Measurements from ENCODE around the gene RGS9.
"Not testable (repeated sequence)": the region's sequence is repeated elsewhere in the genome, so short reads cannot be mapped to it uniquely, and the experiment has no call there.

The RGS9 gene

DNA sequence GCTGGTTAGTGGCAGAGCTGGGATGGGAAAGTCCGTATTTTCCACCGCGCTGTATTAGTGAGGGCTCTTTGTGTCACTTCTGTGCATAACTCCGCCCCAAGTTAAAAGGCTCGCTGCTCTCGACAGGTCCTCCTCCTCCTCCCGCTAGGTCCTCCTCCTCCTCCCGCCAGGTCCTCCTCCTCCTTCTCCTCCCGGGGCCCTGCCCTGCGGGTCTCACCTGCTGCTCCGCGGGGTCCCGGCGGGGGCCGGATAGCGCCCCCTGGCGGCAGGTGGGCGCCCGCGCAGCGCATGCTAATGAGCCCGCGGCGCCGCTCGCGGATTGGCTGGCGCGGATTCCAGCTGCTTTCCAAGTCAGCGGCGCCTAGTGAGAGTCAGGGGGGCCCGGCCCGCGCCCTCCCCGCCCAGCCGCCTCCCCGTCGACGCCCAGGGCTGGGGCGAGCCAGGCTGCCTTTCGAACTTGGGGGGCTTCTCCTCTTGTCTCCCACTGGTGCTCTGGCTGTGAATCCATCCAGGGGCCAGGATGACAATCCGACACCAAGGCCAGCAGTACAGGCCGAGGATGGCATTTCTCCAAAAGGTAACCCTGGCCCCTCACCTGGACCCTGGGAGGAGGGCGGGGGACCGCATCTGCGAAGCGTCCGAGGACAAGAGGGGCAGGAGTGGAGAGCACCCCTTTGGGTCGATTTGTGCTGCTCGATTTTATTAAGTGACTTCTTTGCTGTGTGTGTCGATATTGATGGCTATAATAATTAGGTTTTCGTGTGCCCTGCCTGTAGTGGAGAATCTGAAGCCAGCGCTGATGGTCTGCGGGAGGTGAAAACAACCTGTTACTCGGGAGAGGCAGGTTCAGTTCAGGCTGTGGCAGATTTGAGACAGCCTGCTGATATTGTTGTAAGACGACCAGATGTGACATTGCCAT, at the start of gene RGS9:
Gene RGS9 (plus strand): TSS at position 350 of the 919 bp plus-strand sequence. CDS start 171 bp downstream, at position 521.
- DNase-seq, result no peak

DNA sequence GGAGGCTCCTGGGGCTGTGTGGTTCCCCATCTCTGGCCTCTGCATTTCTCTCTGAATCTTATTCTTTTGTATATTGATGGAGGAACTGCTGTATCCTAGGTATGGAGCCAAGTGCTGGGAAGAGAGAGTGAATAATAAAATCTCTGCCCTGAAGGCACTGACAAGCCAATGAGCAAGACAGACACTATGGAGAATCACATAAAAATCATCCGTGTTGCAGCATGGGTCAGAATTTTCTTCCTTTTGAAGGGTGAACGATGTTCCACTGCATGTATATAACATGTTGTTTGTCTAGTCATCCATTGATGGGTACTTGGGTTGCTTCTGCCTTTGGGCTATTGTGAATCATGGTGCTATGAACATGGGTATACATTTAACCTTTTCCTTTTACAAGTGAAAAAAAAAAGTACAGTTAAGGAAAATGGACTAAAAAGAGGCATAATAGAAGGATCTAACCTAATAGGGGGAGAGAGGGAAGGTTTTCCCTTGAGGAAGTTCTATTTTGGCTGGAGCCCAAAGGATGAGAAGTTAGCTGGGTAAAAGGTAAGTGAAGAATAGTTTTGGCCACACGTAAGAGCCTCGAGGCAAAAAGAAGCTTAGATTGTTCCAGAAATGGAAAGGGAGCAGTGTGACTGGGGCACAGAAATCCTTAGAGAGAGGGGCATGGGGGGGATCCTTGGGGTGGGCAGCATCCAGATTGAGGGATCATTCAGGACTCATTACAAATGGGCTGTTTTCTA, 48.4 kb upstream of the RGS9 start:
- no peak for DNase-seq

DNA sequence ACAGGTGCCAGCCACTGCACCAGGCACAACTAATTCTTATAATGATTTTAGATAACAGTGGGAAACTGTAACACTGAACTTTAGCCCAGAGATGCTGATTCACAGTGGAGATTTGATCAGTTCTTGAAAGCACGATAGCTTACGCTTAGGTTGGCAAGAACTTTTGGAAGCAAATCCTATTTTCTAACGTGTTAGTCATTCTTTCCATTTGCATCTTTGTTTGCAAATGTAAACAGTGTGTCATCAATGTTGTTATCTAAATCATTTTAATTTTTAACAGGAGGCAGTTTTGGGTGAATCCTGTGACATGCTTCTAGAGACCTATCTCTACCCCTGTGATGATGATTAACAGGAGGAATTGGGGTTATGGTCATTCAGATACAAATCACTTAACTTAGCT, 44.9 kb upstream of the RGS9 start:
- no peak for DNase-seq

DNA sequence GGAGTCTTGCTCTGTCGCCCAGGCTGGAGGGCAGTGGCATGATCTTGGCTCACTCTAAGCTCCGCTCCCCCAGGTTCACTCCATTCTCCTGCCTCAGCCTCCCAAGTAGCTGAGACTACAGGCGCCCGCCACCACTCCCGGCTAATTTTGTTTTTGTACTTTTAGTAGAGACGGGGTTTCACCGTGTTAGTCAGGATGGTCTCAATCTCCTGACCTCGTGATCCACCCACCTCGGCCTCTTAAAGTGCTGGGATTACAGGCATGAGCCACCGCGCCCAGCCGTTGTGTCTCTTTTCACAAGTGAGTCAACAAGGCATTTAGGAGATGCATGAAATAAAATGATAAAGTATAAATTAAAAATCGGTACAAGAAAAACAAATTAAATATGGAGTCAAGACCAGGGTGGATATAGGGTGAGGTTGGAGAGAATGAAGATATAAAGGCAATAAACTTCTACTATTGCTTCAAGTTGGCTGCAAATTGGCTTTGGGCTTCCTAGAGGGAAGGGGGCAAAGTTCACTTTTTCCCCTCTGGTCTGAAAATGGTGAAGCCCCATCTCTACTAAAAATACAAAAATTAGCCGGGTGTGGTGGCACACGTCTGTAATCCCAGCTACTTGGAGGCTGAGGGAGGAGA, 44.3 kb upstream of the RGS9 start:
- not testable (repeated sequence) for DNase-seq

DNA sequence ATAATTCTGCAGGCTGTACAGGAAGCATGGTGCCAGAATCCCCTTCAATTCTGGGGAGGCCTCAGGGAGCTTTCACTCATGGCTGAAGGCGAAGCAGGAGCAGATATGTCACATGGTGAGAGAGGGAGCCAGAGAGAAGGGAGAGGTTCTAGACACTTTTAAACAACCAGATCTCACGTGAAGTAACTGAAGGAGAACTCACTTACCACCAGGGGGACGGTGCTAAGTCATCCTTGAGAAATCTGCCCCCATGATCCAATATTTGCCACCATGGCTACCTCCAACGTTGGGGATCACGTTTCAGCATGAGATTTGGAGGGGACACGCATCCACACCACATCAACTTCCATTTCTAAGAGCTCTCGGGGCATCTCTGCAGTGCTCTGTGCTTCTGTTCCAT, 43.2 kb upstream of the RGS9 start:
- DNase-seq, result no peak

DNA sequence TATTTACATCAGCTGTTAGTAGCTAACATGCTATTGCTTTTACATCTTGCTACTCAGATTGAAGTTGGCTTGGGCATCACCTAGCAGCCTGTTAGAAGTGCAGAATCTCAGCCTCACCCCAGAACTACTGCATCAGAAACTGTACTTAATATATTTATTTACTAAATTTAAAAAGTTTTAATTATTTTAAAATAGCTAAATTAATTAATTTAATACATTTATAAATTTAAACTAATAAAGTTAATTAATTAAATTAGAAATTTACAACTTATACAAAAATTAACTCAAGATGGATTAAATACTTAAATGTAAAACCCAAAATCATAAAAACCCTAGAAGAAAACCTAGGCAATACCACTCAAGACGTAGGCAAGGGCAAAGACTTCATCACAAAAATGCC, 41.7 kb upstream of the RGS9 start:
- no peak for DNase-seq

DNA sequence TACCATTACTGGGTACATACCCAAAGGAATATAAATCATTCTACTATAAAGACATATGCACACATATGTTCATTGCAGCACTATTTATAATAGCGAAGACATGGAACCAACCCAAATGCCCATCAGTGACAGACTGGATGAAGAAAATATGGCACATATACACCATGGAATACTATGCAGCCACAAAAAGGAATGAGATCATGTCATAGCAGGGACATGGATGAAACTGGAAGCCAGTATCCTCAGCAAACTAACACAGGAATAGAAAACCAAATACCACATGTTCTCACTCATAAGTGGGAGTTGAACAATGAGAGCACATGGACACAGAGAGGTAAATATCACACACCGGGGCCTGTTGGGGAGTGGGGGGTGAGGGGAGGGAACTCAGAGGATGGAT, 40.8 kb upstream of the RGS9 start:
- DNase-seq, result not testable (repeated sequence)

DNA sequence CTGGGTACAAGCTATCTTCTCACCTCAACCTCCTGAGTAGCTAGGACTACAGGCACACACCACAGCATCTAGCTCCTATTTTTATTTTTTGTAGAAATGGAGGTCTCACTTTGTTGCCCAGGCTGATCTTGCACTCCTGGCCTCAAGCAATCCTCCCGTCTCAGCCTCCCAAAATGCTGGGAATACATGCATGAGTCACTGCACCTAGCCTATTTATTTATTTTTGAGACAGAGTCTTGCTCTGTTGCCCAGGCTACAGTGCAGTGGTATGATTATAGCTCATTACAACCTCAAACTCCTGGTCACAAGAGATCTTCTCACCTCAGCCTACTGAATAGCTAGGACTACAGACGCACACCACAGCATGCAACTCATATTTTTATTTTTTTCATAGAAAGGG, 40.1 kb upstream of the RGS9 start:
- no peak for DNase-seq

DNA sequence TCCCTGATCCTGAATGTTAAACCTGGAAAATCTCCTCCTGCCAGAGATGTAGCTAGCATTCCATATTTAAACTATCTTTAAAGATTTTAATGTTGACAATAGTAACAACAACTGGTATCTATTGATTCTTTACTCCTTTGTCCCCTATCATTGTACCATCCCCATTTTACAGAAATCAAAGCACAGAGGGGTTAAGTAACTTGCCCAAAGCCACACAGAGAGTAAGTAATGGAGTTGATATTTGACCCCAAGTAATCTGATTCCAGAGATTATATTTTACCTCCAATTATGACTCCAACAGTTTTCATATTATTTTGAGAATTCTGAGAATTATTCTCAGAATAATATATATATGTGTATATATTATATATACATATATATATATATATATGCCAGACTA, 37.7 kb upstream of the RGS9 start:
- no peak for DNase-seq

DNA sequence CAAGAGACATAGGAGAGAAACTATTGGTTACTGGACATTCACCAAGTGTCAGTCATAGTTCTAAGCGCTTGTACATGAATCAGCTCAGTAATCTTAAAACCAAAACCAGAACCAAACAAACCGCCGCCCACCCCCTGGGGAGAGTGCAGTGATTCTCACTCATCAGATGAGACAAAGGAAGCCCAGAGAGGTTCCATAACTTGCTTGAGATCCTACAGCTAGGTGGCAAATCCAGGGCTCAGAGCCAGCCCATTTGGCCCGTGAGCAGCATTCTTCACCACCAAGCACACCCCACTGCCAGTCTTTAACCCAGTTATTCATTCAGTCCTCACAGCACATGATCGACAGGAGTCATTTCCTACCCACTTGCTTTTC, 37.2 kb upstream of the RGS9 start:
- no peak for DNase-seq

DNA sequence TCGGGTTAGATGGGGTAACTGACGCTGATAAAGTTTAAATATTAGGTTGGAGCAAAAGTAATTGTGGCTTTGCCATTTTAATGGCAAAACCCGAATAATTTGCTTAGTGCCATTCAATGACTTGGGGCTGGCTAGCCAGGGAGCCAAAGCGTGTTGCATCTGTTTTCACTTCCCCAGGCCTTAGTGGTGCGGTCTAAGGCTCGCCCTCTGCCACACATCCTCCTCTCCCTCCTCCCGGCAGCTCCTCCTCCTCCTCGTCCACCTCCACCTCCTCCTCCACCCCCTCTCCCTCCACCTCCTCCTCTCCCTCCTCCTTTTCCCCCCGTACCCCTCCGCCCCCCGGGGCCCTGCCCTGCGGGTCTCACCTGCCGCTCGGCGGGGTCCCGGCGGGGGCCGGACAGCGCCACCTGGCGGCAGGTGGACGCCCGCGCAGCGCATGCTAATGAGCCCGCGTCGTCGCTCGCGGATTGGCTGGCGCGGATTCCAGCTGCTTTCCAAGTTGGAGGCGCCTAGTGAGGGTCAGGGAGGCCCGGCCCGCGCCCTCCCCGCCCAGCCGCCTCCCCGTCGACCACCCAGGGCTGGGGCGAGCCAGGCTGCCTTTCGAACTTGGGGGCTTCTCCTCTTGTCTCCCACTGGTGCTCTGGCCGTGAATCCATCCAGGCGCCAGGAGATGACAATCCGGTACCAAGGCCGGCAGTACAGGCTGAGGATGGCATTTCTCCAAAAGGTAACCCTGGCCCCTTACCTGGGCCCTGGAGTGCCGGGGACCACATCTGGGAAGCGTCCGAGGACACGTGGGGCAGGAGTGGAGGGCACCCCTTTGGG, 36.6 kb upstream of the RGS9 start:
- DNase-seq, result no peak

DNA sequence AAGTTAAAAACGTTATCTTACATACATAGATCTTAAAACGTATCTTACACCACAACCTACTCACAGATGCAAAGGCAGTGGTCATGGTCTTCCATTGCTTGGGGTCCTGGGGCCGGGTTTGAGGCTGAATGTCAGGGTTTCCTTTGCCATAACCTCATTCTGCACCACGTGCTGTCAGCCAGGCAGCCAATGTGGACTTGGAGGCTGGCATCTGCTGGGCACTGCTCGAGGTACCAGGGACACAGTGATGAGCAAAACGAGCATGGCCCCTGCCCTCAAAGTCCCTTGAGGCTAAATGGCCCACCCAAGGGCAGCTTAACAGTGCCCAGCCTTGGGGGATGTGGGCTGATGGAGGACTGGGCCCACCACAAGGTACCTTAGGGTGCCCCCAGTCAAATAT, 35.8 kb upstream of the RGS9 start:
- DNase-seq, result no peak

DNA sequence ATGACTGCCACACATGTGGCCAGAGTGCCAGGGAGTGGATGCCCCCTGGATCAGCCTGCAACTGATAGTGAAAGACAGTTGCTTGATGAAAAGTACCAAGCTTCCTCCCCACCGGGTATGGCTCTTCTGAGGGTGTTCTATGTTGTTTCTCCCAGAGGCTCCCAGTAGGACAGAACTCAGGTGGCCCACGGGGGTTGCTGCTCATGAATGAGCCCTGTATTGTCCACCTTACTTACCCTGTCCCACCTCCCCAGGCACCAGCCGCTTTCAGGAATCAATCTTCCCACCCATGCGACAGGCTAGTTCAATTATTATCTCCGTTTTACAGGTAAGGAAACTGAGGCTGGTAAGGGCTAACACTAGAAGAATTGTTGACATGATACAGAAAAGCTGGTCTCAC, 34.9 kb upstream of the RGS9 start:
- DNase-seq, result no peak

DNA sequence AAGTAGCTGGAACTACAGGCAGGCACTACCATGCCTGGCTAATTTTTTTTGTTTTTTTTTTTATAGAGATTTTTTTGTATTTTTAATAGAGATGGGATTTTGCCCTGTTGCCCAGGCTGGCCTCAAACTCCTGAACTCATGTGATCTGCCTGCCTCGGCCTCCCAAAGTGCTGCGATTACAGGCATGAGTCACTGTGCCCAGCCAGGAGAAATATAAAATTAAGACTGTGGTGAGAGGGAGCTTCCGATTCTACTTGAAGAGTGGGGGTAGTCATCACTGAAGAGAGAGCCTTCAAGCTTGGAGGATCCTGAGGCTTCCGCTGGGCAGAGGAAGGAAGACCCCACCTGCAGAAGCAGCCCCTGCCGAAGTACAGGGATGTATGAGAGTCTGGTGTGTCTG, 34.4 kb upstream of the RGS9 start:
- DNase-seq, result no peak

DNA sequence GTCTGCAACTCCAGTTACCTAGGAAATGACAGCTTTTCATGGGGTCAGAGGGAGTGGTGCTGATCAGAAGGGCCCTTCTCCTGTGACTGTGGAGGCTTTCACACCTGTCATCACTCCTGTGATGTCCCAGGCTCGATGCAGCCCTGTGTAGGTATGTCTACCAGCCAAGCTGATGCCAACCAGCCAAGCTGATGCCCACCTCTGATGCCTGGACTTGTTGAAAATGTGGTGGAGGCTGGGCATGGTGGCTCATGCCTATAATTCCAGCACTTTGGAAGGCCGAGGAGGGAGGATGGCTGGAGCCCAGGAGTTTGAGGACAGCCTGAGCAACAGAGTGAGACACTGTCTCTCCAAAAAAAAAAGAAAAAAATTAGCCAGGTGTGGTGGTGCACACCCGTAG, 33.7 kb upstream of the RGS9 start:
- DNase-seq, result no peak

DNA sequence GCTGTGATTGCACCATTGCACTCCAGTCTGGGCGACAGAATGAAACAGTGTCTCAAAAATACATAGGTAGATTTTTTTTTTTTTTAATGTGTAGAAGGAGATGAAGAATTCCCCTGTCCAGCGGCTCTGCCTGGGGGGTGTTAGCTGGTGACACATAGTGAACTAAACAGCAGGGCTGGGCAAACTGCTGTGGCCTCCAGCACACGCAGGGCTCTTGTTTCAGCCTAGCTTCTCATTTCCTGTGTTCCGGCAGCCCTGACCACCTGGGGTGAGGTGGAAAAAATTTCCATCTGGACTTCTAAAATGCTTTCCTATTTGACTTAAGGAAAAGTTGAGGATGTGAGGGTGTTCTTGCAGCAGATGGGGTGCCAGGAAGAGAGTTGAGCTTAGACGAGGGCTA, 33.3 kb upstream of the RGS9 start:
- DNase-seq, result no peak

DNA sequence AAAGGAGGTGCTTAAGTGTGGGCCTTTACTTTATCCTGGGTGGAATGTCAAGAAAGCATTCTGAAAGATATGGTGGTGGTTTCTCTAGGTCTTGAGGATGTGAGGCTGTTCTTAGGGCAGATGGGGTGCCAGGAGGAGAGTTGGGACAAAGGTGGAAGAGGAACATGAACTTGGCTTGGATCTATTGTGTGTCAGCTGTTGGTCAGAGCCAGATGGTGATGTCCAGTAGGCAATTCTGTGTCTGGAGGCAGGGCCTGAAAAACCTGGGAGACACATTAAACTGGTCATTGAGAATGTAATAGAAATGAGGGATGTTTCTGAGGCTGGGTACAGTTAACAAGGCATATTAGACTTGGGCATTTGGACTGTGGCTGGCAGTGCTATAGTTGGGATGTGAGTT, 32.6 kb upstream of the RGS9 start:
- no peak for DNase-seq

DNA sequence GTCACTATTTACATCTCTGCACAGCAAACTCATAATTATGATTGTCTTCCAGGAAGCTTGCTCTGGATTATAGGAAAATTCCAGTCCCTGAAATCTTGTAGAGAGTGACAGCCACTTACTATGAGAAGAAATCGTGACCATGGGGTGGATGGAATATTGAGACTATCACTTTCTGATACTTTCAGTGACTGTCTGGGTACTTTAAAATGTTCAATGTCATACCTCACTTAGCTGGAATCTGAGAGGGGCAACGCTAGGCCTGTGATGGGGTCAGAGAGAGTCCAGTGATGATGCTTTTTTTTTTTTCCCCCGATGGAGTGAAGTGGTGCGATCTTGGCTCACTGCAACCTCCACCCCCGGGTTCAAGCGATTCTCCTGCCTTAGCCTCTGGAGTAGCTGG, 32.2 kb upstream of the RGS9 start:
- DNase-seq, result no peak

DNA sequence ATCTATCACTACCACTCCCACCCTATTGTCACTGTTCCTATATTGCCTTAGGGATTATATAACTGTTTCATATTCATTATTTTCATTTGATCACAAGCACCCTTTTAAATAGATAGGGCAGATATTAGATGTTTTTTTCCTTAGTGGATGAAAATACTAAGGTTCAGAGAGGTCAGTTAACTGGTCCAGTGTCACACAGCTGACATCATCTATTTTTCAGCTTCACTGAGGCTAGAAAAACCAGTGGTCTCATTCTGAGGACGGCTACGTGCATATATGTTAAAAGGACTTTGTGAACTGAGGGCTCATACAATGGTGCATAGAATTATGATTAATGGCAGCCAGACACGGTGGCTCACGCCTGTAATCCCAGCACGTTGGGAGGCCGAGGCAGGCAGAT, 29.0 kb upstream of the RGS9 start:
- no peak for DNase-seq

DNA sequence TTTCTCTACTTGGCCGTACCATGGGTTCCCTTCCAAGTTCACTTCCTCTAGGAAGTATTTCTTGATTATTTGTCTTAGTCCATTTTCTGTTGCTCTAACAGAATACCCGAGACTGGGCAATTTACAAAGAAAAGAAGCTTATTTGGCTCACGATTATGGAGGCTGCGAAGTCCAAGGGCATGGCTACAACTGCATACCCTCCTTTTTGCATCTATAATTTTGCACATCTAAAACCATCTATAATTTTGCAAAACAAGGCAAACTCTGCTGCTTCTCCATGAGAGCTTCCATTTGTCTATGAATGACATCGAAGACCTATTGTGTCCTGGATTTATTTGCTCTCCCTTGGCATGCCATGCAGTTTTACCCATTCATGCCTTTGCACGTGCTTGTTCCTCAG, 27.6 kb upstream of the RGS9 start:
- no peak for DNase-seq

DNA sequence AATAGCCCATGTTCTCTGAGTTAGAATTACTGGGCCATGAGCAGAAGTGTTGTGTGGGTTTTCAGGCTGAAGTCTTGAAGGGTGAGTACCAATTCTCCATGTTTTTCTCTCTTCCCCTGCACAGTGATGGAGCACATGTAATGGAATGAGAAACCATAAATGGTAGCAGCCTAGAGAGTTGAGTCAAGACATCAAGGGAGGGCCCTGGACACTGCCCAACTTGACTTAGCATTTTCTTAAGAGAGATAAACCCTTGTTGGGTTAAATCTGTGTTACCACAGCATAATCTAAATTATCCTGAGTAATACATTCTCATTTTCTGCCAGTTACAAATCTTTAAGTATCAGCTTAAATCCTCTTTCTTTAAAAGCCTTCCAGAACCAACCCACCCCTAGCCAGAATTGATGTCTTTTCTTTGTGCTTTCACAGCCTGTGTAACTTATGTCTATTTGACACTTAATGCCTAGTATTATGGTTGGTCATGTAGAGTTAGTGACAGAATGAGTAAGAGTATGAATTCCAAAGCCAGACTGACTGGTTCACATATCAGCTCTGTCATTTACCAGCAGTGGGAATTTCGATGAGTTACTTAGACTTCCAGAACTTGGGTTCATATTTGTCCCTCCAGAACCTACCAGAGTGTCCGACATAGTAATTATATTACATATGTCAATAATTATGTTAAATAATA, 27.0 kb upstream of the RGS9 start:
- no peak for DNase-seq

DNA sequence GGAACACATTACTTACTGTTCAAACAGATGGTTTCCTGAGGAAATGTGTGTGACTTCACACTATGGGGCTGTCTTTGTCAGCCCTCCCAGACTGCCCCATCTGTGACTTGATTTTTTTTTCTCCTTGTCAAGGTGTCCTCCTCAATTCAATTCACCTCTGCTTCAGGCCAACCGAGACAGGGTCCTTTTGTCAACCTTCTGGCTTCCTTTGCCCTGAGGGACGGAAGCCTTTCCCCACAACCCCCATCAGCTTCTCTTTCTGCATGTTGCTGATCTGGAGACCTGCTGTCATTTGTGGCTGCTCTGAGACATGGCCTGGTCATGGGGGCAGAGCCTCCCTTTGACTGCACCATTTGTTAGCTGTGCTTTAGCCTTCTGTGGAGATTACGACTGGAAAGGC, 21.3 kb upstream of the RGS9 start:
- DNase-seq, result no peak

All from NCI-H524 treated with DMSO at 0.1 percent for 48 hours (cell line).